ENCODE data around the gene PI4KB. TPM values are rescaled to one million over a fixed set of nuclear protein-coding genes. Genes with fewer than 3 reads are reported as not detected.

PI4KB gene
- total RNA-seq, 4 donors from 2014 or later: 93.1 to 110 (median 107) TPM

- Histone ChIP-seq H3K27me3 (no peaks in the 10 kb centered on the region), H3K4me1 (peaks cover 16 to 46% of the 10 kb centered on the region in 2 donors), H3K4me3 (replicated peaks in 1 of 3) (no peak overlapping the region), H3K36me3 (no peaks in the 10 kb centered on the region), H3K9me3 (no peaks in the 10 kb centered on the region), H3K27ac (no peak overlapping the region)
- DNase-seq: no peak
- intact Hi-C loops (cut with DNase I): no loop called here
- TF ChIP-seq, protein P1, sequence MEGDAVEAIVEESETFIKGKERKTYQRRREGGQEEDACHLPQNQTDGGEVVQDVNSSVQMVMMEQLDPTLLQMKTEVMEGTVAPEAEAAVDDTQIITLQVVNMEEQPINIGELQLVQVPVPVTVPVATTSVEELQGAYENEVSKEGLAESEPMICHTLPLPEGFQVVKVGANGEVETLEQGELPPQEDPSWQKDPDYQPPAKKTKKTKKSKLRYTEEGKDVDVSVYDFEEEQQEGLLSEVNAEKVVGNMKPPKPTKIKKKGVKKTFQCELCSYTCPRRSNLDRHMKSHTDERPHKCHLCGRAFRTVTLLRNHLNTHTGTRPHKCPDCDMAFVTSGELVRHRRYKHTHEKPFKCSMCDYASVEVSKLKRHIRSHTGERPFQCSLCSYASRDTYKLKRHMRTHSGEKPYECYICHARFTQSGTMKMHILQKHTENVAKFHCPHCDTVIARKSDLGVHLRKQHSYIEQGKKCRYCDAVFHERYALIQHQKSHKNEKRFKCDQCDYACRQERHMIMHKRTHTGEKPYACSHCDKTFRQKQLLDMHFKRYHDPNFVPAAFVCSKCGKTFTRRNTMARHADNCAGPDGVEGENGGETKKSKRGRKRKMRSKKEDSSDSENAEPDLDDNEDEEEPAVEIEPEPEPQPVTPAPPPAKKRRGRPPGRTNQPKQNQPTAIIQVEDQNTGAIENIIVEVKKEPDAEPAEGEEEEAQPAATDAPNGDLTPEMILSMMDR (IDR thresholded peaks at IDR 0.05): no peak
- TF ChIP-seq POLR2A (IDR thresholded peaks at IDR 0.05): no peak
- 89 to 91% methylated on average over 7 of the region's 7 CpGs for WGBS, 2 donors
Measured at GRCh38 chr1:151325231-151325630, 2.0 kb downstream of the PI4KB start.

- Histone ChIP-seq H3K36me3 (no peaks in the 10 kb centered on the region), H3K9me3 (no peaks in the 10 kb centered on the region), H3K27ac (no peak overlapping the region), H3K4me3 (replicated peaks in 1 of 3) (no peak overlapping the region), H3K4me1 (peaks cover 19 to 50% of the 10 kb centered on the region in 2 donors), H3K27me3 (no peaks in the 10 kb centered on the region)
- TF ChIP-seq, protein P1 (IDR thresholded peaks at IDR 0.05): no peak
- TF ChIP-seq POLR2A (IDR thresholded peaks at IDR 0.05): no peak
- no peak for DNase-seq
- 73 to 85% methylated on average over 4 of the region's 4 CpGs for WGBS, 2 donors
- intact Hi-C loops (cut with DNase I): no loop called here
Measured at GRCh38 chr1:151324390-151324930, 2.8 kb downstream of the PI4KB start.

- Histone ChIP-seq H3K27ac (no peak overlapping the region), H3K27me3 (no peaks in the 10 kb centered on the region), H3K36me3 (peaks cover 14 to 20% of the 10 kb centered on the region in 2 donors), H3K4me3 (replicated peaks in 1 of 3) (no peak overlapping the region), H3K4me1 (peaks cover 16 to 21% of the 10 kb centered on the region in 2 donors), H3K9me3 (no peaks in the 10 kb centered on the region)
- WGBS, 2 donors: 80 to 88% methylated on average over 3 of the region's 3 CpGs
- intact Hi-C loops (cut with DNase I): no loop called here
- TF ChIP-seq, protein P1 (IDR thresholded peaks at IDR 0.05): no peak
- TF ChIP-seq POLR2A (IDR thresholded peaks at IDR 0.05): no peak
- DNase-seq: no peak
Measured at GRCh38 chr1:151318975-151319374, 8.2 kb downstream of the PI4KB start.

- no peak for TF ChIP-seq POLR2A (IDR thresholded peaks at IDR 0.05)
- TF ChIP-seq, protein P1 (IDR thresholded peaks at IDR 0.05): no peak
- peaks cover 14 to 36% of the 10 kb centered on the region in 2 donors for H3K36me3 ChIP-seq
Measured at GRCh38 chr1:151315565-151316235, 11.5 kb downstream of the PI4KB start.

More at GRCh38 chr1:151315565-151316235, 11.5 kb downstream of the PI4KB start:
- 91% methylated on average over 17 of the region's 17 CpGs for WGBS, 2 donors
- H3K27me3 ChIP-seq: no peaks in the 10 kb centered on the region
- no peak overlapping the region for H3K4me3 ChIP-seq (replicated peaks in 1 of 3)
- no peaks in the 10 kb centered on the region for H3K9me3 ChIP-seq
- intact Hi-C loops (cut with DNase I): no loop called here
- H3K27ac ChIP-seq: no peak overlapping the region
- DNase-seq: no peak
- peaks cover 18 to 36% of the 10 kb centered on the region in 2 donors for H3K4me1 ChIP-seq
